Measurements from ENCODE around the gene CYTH1. TPM values are rescaled to one million over a fixed set of nuclear protein-coding genes. Genes with fewer than 3 reads are reported as not detected.
A peak's percentile ranks its signal among the peaks of the same experiment; 100 is the strongest.

The CYTH1 gene
- total and polyA plus RNA-seq, 10 of the 15 experiments (the other 5 are each of a cell fraction or from before 2014, with no cell fraction given), result 6.6 to 188 (median 145) TPM

GRCh38 chr17:78645421-78646295, 136.4 kb downstream of the CYTH1 start:
- no peaks in the 10 kb centered on the region for H3K36me3 ChIP-seq (ENCODE audit: control insufficient read depth in 2 of 2, insufficient read depth in 2 of 2, low read length in 1 of 2)
- peak overlapping the region; percentile 83 for H2AFZ ChIP-seq (ENCODE audit: control insufficient read depth, low read depth, low read length)
- no TSS peak for BruUV-seq (replicated peaks)
- WGBS (ENCODE audit: insufficient coverage, insufficient replicate concordance, low lambda C conversion rate, missing lambda C conversion rate), result 65% methylated on average over 30 of the region's 30 CpGs
- peak overlapping the region; percentile 61 for H3K27ac ChIP-seq (ENCODE audit: control insufficient read depth, insufficient read depth)
- H3K27me3 ChIP-seq (replicated peaks in 1 of 2; ENCODE audit: control insufficient read depth in 2 of 2, insufficient read depth in 2 of 2, low read length in 1 of 2), result no peaks in the 10 kb centered on the region
- H3K9ac ChIP-seq (ENCODE audit: control insufficient read depth, insufficient read depth, low read length), result peak overlapping the region; percentile 34; the same call in 1 of the 2 replicates
- in situ Hi-C loops (cut with MboI), result no loop called here
- SMC1A ChIA-PET (ENCODE audit: uncharacterized antibody, unreplicated experiment), result interaction anchor here (0.6 to 0.8 kb wide), 2 partner anchors 68 to 91 kb away, joined by 3 read pairs; no protein-coding TSS in a partner anchor
- H3K4me2 ChIP-seq (ENCODE audit: control insufficient read depth, insufficient read depth), result peak overlapping the region; percentile 83
- POLR2A ChIA-PET, result interaction anchor here (0.6 to 2.0 kb wide), 3 partner anchors 13 to 324 kb away, joined by 3 to 5 read pairs (median 3); no protein-coding TSS in a partner anchor
- DNase-seq (ENCODE audit: low read depth, low spot score), result peak; percentile 70
- peaks cover 16% of the 10 kb centered on the region for H3K4me1 ChIP-seq (ENCODE audit: control insufficient read depth, insufficient read depth, low read length)
- CTCF ChIA-PET, result interaction anchor here (0.7 to 0.8 kb wide), 3 partner anchors 220 to 561 kb away, joined by 3 to 5 read pairs (median 4); no protein-coding TSS in a partner anchor
- H3K4me3 ChIP-seq, result peak overlapping the region; percentile 35; the same call in 1 of the 2 replicates
- FAIRE-seq, result peak; percentile 96
- RAD21 ChIA-PET (ENCODE audit: unreplicated experiment), result interaction anchor here (0.6 to 1.2 kb wide), 3 partner anchors 10 to 64 kb away, joined by 3 to 4 read pairs (median 3); no protein-coding TSS in a partner anchor
- intact Hi-C loops (cut with micrococcal nuclease; ENCODE audit: unreplicated experiment), result no loop called here
- H4K20me1 ChIP-seq (ENCODE audit: control insufficient read depth, insufficient read depth), result no peaks in the 10 kb centered on the region
- H3K9me3 ChIP-seq (replicated peaks; ENCODE audit: control insufficient read depth, insufficient read depth, low read length), result peaks cover 7% of the 10 kb centered on the region
- H3K79me2 ChIP-seq (ENCODE audit: control insufficient read depth, insufficient read depth, low read length), result no peaks in the 10 kb centered on the region
- peak; percentile 99 for ATAC-seq
- no peak for TF ChIP-seq CTCF (IDR thresholded peaks at IDR 0.05 in 2 of 3, conservative IDR thresholded peaks at IDR 0.05 in 1 of 3; ENCODE audit: control insufficient read depth in 2 of 3, extremely low read depth in 1 of 3, insufficient read depth in 1 of 3, low read depth in 3 of 3, low read length in 3 of 3)
- no peak for TF ChIP-seq SIN3A (IDR thresholded peaks at IDR 0.05; ENCODE audit: low read depth, low read length)
- TF ChIP-seq CUX1 (IDR thresholded peaks at IDR 0.05; ENCODE audit: insufficient replicate concordance, low read depth, low read length), result no peak
- no peak for TF ChIP-seq ATF3 (IDR thresholded peaks at IDR 0.05; ENCODE audit: borderline replicate concordance, extremely low read depth, low read depth, low read length)
- no peak for TF ChIP-seq USF1 (IDR thresholded peaks at IDR 0.05; ENCODE audit: borderline replicate concordance, extremely low read length, insufficient read depth, low read depth, low read length)
- no peak for TF ChIP-seq SREBF1 (IDR thresholded peaks at IDR 0.05; ENCODE audit: low read length)
- peak; percentile 36; the same call in 1 of the 2 replicates for TF ChIP-seq GATAD2B (conservative IDR thresholded peaks at IDR 0.05; ENCODE audit: low read depth)
- peak; percentile 26; the same call in 1 of the 2 replicates for TF ChIP-seq JUNB (IDR thresholded peaks at IDR 0.05)
- TF ChIP-seq TAF1 (IDR thresholded peaks at IDR 0.05; ENCODE audit: borderline replicate concordance, low read depth, low read length), result no peak
- TF ChIP-seq MAX (IDR thresholded peaks at IDR 0.05; ENCODE audit: low read depth, low read length), result no peak; the same call in 1 of the 2 replicates
- no peak for TF ChIP-seq MTA3 (IDR thresholded peaks at IDR 0.05; ENCODE audit: borderline replicate concordance, low read length)
- TF ChIP-seq CHD2 (IDR thresholded peaks at IDR 0.05; ENCODE audit: borderline replicate concordance, low read depth, low read length), result peak; percentile 63; the same call in 1 of the 2 replicates

Measured in GM12878 (cell line).